HG03025 (cell line): ENCODE results near the gene UTF1.
"Not testable (repeated sequence)": the region's sequence is repeated elsewhere in the genome, so short reads cannot be mapped to it uniquely, and the experiment has no call there.

Experiments used
- ATAC-seq: cut with Tn5 transposase; IDR thresholded peaks from one replicate; pipeline ENCODE4 v1.9.1; 2021; ENCODE audit warnings: mild to moderate bottlenecking, moderate library complexity; ENCODE audit not compliant: unreplicated experiment, low FRiP score

UTF1 gene

GRCh38 chr10:133260895-133261725 is 31.1 kb downstream of the UTF1 start:
- ATAC-seq, result peak; percentile 37

GRCh38 chr10:133261726-133262325 is 31.8 kb downstream of the UTF1 start:
- ATAC-seq, result peak; percentile 45

- ATAC-seq, result no peak
Observed at GRCh38 chr10:133262696-133263095, 32.7 kb downstream of the UTF1 start.

GRCh38 chr10:133263674-133264073 is 33.7 kb downstream of the UTF1 start:
- ATAC-seq, result no peak

- no peak for ATAC-seq
Observed at GRCh38 chr10:133264461-133264860, 34.4 kb downstream of the UTF1 start.

- not testable (repeated sequence) for ATAC-seq
Observed at GRCh38 chr10:133265052-133265451, 35.0 kb downstream of the UTF1 start.

GRCh38 chr10:133266056-133266795 is 36.2 kb downstream of the UTF1 start:
- no peak for ATAC-seq

GRCh38 chr10:133267293-133267692 is 37.3 kb downstream of the UTF1 start:
- ATAC-seq, result no peak

- no peak for ATAC-seq
Observed at GRCh38 chr10:133267829-133268228, 37.8 kb downstream of the UTF1 start.

- ATAC-seq, result no peak
Observed at GRCh38 chr10:133268532-133268931, 38.5 kb downstream of the UTF1 start.

GRCh38 chr10:133269367-133269766 is 39.4 kb downstream of the UTF1 start:
- ATAC-seq, result no peak

GRCh38 chr10:133270204-133270603 is 40.2 kb downstream of the UTF1 start:
- ATAC-seq, result no peak

- ATAC-seq, result no peak
Observed at GRCh38 chr10:133270773-133271297, 40.8 kb downstream of the UTF1 start.

GRCh38 chr10:133271521-133272300 is 41.7 kb downstream of the UTF1 start:
- no peak for ATAC-seq

- no peak for ATAC-seq
Observed at GRCh38 chr10:133272301-133272963, 42.4 kb downstream of the UTF1 start.

GRCh38 chr10:133272964-133273420 is 43.0 kb downstream of the UTF1 start:
- no peak for ATAC-seq

- ATAC-seq, result no peak
Observed at GRCh38 chr10:133273534-133274143, 43.6 kb downstream of the UTF1 start.

- peak; percentile 45 for ATAC-seq
Observed at GRCh38 chr10:133274751-133275683, 45.0 kb downstream of the UTF1 start.
